Kasumi-1 (cell line): ENCODE data around the gene CCT3.
"Not testable (repeated sequence)": the region's sequence is repeated elsewhere in the genome, so short reads cannot be mapped to it uniquely, and the experiment has no call there.

Experiments
- DNase-seq, 2 experiments: peaks; one replicate each; lab custom pipeline; 2025; lab: John Stamatoyannopoulos, UW

The CCT3 gene

GRCh38 chr1:156338180-156338976 lies at the start of gene CCT3, which contains the start of gene TSACC:
Gene CCT3 (minus strand): TSS chr1:156338292. CDS start chr1:156338184, 108 bp downstream.
Gene TSACC (plus strand): TSS chr1:156338526. CDS start chr1:156339758, 1,232 bp downstream.
- peak; percentile 99 to 100 for DNase-seq

GRCh38 chr1:156387870-156388173 lies 49.7 kb upstream of the CCT3 start:
- no peak for DNase-seq

- DNase-seq, result no peak
Measured at GRCh38 chr1:156386949-156387869, 49.1 kb upstream of the CCT3 start.

- no peak for DNase-seq
Measured at GRCh38 chr1:156386134-156386901, 48.2 kb upstream of the CCT3 start.

- peak; percentile 83 to 88 for DNase-seq
Measured at GRCh38 chr1:156385534-156386031, 47.5 kb upstream of the CCT3 start.

GRCh38 chr1:156384658-156385057 lies 46.6 kb upstream of the CCT3 start:
- DNase-seq, result no peak

GRCh38 chr1:156384007-156384406 lies 45.9 kb upstream of the CCT3 start:
- peak in 1 of 2 experiments; percentile 35 for DNase-seq

GRCh38 chr1:156383023-156383422 lies 44.9 kb upstream of the CCT3 start:
- peak; percentile 69 to 80 for DNase-seq

- DNase-seq, result no peak
Measured at GRCh38 chr1:156382561-156382960, 44.5 kb upstream of the CCT3 start.

- no peak for DNase-seq
Measured at GRCh38 chr1:156379420-156380165, 41.5 kb upstream of the CCT3 start.

- no peak for DNase-seq
Measured at GRCh38 chr1:156378557-156378956, 40.5 kb upstream of the CCT3 start.

GRCh38 chr1:156376958-156377919 lies 39.1 kb upstream of the CCT3 start:
- DNase-seq, result no peak

- peak in 1 of 2 experiments; percentile 10 for DNase-seq
Measured at GRCh38 chr1:156376146-156376545, 38.1 kb upstream of the CCT3 start.

GRCh38 chr1:156373546-156373945 lies 35.5 kb upstream of the CCT3 start:
- DNase-seq, result no peak

GRCh38 chr1:156372876-156373275 lies 34.8 kb upstream of the CCT3 start:
- DNase-seq, result no peak

- DNase-seq, result no peak
Measured at GRCh38 chr1:156372265-156372586, 34.1 kb upstream of the CCT3 start.

GRCh38 chr1:156371553-156372264 lies 33.6 kb upstream of the CCT3 start:
- peak; percentile 13 to 18 for DNase-seq

GRCh38 chr1:156369685-156370286 lies 31.7 kb upstream of the CCT3 start:
- not testable (repeated sequence) for DNase-seq
